Medulla oblongata (tissue), 1 donor: ENCODE data around the gene VAT1L.

Experiments used
- DNase-seq: peaks from one replicate; pipeline ENCODE4 v3.0.0-alpha.2; 2015; ENCODE audit errors: extremely low spot score

Gene VAT1L

DNA sequence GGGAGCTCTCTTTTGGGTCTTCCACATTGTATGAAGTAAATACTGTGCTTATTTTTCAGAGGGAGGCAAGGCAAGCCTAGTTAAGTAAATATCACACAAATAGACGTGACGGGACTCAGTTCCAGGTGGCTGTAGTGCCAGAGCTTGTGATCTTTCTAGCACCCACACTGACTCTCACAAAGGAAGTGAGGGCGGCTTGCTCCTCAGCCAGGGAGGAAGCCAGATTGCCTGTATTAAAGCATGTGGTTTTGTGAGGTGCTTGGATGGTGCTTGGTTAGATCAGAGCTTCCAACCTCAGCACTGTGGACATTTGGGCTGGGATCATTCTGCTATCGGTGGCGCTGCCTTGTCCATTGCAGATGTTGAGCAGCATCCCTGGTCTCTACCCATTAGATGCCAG, 80.1 kb downstream of the VAT1L start:
- DNase-seq = no peak

DNA sequence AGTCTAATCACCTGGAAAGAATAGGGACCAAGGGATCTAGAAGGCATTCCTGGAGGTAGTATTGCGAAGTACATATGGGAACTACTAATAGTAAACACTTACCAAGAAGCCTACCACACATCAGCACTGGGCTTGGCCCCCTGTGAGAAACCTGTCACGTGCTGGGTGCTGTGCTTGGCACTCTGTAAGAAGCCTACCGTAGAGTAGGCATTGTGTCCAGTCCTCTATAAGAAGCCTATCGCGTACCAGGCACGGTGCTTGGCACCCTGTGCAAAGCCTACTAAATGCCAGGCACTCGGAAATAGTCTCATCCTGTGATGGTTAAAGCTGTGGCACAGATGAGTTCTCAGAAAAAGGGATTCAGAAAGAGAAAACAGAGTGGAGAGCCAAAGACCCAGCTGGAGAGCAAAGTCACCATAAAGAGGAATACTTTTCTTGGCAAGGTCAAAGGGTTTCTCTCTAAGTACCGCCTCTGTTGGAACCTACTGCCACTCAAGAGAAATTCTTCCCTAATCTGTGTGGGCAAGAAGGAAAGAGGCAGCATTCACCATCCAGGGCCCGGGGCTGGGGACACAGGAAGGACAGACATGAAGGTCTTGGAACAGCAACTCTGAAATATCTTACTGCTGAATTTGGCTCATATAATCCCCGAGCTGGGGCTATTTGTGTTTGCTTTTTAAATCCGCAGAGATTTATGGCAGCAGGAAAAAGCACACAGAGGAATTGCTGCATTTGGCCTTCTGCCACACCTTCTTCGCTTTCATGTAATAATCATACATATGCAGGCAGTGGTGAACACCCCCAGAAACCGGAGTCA, 81.8 kb downstream of the VAT1L start:
- DNase-seq = no peak

DNA sequence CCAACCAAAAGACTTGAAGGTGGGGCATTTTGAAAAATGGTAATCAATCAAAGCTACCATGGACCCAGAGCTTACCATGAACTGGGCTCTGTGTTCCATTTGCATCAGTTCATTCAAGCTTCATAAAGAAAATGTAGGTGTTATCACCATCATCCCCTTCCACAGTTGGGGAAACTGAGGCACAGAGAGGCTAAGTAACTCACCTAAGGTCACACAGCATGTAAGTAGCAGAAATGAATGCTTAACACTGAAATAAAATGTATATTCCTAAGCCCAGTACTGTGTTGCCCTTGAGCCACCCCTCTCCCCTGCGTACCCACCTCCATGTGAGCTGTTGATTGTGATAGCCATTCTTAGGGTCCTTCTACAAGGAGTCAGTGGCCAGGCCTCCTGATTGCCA, 83.6 kb downstream of the VAT1L start:
- DNase-seq = no peak

DNA sequence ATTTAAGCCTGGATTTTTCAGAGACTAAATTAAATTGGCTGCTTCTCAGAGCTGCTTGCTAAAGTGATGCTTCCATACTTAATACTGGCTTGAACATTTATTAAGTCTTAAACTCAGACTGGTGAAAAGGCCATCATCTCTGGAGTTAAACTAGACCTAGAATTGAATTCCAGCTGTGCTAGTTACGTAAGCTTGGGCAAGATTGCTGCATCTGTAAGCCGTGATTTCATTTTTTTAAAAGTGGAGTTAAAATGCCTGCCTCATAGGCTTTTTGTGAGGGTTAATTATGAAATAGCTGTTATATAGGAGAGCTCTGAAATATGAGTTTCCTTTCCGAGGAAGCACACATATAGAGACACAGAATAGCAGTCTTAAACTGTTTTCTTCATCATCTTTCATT, 84.7 kb downstream of the VAT1L start:
- DNase-seq = no peak

DNA sequence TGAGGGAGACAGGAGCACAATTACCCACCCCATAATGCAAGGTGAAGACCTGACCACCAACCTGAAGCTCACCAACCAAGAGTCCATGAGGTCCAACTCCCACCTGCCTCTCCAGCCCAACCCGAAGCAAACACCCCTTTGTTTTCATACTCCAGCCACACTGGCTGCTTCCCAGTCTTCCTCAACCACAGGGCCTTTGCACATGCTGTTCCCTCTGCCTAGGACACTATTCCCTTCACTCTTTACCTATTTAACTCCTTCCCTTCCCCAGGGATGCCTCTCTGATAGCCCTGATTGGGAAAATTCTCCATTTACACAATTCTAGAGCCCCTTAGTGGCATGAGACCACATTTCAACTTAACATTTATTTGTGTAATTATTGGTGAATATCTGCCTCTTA, 86.0 kb downstream of the VAT1L start:
- DNase-seq = no peak

DNA sequence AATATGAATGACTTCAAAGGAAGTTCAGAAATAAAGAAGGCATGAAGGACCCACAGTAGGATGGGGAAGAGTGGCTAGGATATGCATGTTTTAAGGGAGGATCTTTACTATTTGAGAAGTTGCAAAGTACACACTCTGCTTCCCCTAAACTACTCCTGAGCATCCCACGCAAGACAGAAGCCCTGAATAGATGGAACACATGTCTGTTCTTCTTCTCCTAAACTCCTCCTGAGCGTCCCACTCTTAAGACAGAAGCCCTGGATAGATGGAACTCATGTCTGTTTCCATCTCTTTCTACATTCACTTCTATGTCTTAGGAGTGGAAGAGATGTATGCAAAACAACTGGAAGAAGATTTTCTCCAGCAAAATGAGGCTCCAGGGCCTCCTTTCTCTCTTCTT, 88.4 kb downstream of the VAT1L start:
- no peak for DNase-seq

DNA sequence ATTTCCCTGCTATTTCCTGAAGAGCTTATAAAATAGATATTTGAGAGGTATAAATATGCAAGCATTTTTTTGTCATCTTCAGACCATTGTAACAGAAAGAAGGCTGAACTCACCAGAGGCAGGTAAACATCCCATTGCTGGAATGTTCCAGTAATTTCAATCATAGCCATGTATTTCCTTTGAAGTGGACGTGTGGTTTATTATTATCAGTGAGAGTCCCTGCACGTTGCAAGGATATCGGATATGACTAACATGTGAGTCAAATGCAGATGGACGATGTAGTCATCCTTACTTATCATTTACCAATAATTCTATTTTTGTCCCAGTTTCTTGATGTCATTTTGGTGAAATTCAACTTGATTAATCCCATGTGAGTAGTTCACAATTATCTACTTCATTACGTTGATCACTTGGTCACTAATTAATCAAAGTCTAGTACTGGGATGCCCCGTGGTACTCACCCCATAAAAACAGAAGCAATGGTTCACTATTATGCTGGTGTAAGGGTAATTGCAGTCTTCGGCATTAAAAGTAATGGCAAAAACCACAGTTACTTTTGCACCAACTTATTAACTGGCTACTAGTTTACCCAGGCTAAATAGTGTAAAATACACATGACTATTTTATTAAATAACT, 89.5 kb downstream of the VAT1L start:
- DNase-seq = no peak

DNA sequence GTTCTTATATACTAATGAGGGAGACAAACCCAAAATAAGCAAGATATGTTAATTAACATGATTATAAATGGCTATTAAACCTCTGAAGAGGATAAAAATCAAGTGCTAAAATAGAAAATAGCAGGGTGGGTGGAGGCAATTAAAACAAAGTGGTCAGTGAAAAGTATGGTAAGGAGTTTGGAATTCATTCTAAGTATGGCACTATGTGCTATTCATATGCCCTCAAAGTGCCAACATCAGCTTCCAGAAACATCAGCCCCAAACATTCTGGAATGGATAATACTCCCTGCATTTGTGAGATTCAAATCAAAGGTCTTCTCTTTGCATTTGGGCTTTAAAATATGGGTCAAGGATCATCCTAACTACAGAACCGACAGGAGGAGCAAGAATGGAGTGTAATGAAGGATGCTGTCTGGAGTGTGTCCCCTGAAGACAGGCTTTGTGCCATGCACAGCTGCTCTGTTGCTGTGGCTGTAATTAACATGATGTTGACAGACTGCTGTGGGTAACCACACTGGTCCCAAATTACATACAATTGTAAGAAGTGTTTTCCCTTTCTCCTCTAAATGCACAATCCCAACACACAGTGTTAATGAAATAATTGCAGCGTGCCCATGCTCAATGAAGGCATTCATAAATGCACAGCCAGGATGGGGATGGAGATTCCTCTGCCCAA, 93.1 kb downstream of the VAT1L start:
- DNase-seq = no peak

DNA sequence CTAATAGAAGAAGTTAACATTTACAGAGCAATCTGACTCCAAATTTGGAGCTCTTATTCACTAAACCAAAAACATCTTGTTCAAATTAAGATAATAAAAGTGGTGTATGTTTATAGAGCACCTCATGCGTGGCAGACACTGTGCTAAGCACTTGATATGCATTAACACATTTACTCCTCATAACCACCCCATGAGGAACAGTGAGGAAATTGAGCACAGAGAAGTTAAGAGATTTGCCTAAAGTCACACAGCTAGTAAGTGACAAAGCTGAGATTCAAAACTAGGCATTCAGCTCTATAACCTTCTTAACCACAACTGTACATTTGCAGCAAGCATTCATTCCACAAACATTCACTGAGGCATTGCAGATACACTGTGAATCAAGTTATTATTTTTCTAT, 94.0 kb downstream of the VAT1L start:
- DNase-seq = no peak

DNA sequence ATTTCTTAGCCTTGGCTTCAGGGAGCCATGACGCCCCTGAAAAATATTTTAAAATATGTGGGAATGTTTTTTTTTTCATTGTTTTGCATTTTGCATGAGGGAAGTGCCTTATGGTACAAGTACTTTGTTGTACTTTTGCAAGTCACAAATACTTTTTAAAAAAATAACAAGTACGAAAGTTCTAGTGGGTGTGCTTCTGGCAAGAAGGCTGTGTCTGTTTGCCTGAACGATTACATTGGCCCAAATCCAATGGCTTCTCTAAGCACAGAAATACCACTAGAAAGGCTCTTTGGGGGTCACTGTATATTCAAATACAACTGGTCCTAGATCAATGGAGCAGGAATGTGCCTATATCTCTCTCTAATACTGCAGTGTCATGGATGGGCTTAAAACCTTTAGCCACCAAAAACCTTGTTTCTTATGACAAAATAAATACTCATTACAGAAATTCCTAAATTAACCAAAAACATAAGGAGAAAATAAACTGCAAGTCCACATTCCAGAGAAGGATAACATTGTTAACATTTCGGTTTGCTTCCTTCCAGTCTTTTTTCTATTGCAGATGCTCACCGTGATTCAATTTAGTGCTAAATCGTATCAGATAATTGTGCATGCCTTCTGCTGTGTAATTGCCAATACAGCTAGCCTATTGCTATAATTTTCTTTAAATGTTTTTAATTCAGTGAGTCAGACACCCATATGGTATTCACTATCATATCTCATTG, 97.4 kb downstream of the VAT1L start:
- no peak for DNase-seq

DNA sequence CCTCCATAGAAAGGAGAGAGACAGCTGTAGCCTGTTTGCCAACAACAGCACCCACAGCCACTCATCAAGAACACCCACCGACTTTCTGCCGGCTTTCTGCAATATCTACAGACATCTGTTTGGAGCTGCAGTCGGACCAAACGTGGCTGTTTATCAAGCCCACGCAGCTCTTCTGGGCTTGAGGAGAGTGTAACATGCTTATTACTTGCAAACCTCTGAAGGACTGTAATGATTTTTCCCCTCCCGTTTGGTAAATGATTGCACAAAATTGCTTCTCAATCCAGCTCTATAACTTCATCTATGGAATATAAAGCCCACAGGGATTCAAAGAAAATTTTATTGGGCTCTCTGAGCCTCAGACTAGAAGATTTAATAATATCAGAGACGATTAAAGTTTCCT, 100.5 kb downstream of the VAT1L start:
- no peak for DNase-seq

DNA sequence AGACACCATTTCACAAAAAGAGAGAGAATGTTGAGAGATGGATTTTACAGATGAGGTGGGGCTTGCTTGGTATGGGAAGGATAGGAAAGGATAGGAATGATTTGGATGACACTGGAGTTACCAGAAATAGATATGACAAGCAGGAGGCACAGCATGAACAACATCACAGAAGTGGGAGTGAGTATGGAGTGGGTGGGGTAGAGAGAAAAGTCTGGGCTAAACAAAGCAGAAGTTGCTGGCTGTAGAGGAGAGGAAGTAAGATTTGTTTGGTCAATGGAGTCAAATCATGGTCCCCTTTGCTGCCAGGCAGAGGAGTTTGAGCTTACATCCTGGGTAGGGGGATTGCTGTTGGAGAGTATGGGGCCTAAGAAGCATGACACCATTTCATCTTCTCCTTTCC, 101.7 kb downstream of the VAT1L start:
- DNase-seq = no peak

DNA sequence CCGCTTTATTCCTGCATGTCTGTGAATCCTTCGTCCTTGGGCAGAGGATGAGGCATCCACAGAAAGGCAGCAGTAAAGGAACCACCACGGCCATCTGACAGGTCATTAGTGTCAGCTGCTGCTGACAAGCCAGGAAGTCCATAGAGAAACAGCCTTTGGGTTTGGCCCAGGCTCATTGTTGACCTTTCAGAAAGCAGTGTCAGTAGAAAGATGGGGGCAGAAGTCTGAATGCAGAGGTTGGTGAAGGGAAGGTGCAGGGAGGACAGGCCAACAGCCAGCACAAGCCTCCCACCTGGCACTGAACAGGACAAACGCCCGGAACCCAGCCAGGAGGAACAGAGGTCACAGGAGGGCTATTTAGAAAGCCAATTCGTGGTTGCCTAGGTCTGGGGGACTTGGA, 105.8 kb downstream of the VAT1L start:
- DNase-seq = no peak

DNA sequence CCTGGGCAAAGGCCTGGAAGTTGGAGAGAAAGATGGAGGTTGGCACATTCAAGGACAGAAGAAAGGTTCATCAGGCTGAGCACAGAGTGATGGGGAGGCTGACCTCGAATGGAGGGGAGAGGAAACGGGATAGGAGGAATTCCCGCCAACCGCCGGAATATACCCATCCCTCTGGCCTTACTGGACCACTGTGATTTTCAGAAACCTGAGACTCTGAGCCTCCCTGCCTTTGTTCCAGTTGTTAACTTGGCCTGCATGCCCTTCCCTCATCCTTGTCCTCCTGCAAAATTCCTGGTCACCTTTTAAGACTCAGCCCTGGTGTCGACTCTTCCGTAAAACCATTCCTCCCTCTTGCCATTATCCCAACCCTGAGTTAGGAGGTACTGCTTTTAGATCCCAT, 107.6 kb downstream of the VAT1L start:
- no peak for DNase-seq

DNA sequence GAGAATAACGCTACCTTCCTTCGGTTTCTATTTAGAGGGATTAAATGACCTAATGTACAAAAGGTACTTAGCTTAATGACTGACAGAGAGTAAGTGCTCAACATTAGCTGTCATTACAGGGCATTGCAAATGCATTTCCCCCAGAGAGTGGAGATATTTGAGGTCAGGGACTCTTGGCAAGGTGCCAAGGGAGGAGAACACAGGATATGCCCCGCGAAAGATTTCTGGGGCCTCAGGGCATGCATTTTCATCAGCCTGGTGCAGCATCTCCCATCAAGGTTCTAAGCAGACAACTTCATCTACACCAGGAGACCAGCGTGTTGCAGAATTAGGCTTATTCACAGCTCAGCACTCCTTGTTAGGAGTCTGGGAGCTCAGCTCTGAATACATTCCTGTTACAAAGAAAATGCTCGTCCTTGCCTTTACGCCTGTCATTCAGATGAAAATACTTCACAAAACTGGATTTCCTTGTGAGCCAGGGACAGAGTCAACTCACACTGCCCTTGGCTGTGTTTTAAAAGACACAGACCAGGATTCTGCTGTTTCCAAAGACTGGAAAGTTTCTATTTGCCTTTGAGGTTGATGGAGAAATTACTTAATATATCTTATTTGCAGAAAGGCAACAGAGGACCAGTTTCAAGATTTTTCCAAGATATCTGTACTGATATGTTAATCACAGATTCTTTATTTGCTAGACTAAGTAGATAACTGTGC, 108.2 kb downstream of the VAT1L start:
- DNase-seq = no peak

DNA sequence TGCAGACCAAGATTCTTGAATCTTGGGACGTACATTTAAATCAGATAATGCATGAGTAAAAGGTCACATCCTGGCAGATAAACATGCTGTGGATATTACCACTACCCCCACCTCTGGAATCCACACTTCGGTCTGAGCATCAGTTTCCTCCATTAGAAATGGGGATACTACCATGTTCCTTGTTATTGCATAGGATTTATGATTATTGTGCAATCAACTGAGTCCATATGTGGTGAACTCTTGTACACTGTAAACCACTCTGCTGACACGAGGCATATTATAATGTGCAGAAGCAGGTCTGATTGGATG, 108.7 kb downstream of the VAT1L start:
- no peak for DNase-seq

DNA sequence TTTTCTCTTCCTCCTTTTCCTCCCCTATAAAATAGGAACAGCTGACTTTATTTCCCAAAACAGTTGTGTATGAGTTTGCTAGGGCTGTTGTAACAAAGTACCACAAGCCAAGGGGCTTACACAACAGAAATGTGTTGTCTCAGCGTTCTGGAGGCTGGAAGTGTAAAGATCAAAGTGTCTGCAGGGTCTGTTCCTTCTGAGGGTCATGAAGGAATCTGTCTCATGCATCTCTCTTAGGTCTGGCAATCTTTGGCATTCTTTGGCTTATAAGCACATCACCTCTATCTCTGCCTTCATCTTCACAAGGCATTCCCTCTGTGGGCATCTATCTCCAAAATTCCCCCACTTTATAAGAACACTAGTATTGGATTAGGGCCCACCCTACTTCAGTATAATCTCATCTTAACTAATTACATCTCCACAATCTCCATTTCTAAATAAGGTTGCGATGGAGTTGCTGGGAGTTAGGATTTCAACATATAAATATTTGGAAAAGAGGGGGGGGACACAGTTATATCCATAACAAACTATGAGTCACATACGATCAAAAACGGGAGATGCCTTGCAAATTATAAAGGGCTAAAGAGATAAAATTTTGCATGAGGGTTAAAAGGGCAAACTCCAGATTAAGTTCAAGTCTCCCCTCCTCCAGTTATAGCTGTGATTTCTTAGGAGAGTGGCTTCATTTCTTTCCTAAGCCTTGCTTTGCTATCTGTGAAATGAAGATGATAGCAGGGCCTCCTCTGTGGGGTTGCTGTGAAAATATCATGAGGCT, 109.7 kb downstream of the VAT1L start:
- DNase-seq = no peak

DNA sequence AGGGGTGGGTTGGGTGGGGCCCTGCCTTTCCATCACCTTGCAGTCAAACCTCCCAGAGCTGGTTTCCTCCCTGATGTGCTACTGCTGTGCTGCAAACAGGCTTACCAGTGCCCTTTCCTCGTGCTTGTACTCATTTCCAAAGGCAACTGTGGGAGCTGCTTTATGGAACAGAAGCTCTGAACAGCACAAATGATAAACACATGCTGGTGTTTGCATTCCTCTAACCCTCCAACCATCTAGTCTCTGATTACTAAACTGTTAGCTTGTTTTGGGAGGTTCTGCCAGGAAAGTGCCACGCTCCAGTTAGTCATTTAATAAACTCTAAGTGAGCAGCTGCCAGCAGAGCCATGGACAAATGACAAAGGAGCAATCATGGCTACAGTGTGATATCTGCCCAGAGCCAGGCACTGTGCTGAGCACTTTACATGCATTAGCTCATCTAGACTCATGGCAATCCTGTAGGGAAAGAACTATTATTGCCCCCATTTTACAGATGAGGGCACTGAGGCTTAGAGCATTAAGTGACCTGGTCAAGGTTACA, 110.4 kb downstream of the VAT1L start:
- DNase-seq = no peak

DNA sequence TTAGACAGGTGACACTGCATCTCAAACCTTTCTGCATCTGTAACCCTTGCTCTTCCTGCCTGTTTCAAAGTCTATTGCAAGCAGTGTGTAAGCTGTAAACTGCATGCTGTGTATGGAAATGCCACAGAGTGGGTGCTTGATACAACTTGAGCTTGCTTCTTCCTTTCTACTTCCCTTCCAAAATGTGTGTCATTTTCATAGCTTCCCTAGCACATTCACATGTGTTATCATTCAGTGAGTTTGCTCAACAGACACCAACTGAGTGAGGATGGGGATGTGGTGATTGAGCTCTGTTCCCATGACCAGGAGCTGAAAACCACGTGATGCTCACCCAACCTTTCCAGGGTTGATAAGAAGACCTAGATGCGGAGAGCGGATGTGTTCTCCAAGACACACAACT, 111.1 kb downstream of the VAT1L start:
- no peak for DNase-seq

DNA sequence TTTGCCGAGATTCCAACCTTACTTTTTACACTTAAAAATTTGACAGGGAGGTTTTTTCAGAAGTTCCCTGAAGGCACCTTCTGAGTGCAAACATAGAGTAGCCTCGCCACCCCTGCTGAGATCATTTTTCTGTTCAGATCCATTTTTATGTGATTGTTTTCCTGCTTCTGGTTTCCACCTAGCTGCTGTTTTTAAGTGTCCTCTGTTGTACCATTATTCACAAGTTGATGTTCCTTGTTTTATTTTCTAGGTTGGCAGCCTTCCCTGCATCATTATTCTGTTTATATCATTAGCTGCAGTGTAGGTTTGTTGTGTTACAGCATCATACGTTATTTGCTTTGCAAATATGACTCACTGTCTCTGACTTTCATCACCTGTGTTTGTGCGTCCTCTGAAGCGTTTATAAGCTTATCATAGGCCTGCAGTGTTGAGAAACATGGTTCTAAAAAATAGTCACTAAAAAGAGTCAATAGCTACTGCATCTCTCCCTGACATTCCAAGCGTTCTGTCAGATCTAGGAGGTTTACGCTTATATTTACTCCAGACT, 117.1 kb downstream of the VAT1L start:
- DNase-seq = no peak

DNA sequence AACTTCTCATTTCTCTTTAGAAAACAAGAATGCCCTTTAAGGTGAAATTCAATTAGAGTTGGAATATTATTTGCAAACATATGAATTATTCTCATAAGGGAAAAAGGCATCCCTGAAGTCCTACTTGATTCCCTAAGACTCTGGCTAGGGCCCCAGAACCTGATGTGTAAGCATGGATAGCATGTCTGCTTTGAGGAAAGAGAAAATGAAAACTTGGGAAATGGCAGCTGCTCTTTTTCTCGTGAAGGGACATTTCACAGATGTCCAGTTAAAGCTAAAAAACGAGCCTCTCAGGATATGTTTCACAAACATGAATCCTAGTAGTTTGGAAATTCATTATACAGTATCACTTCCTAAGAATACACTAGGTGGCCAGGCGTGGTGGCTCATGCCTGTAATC, 121.7 kb downstream of the VAT1L start:
- DNase-seq = no peak
